H1 (cell line): ENCODE results near the gene MTMR4. TPM values are rescaled to one million over a fixed set of nuclear protein-coding genes. Genes with fewer than 3 reads are reported as not detected.

ENCODE experiments used
- RBBP5 ChIP-seq: IDR thresholded peaks from 2 replicates; pipeline ENCODE4 v1.7.1; 2012; ENCODE audit warnings: low read depth, mild to moderate bottlenecking, inconsistent platforms, low read length, moderate library complexity, borderline replicate concordance
- polyA plus RNA-seq, 7 experiments: library from polyadenylated mRNA; depleted of rRNA in 3 of 7; stranded (reverse) in 5 of 7; unstranded in 2 of 7; fragments of >200 nt in 5 of 7; fragments of 200-250 nt in 2 of 7; gene quantifications; 1 replicate in 5 of 7; 2 replicates in 1 of 7; 4 replicates in 1 of 7; pipeline versions ENCODE4 v1.2.1 to v1.2.3, GENCODE V29; 2011 to 2013; ENCODE audit warnings: missing spikeins in 2 of 7, mixed read lengths in 2 of 7
- total RNA-seq: library from RNA; stranded (reverse); fragmentation: NEBNext Ultra II Directional; extraction: Animal tissue kit (Norgen Biotek cat#: 25700); gene quantifications from 2 replicates; pipeline ENCODE4 v1.2.1, GENCODE V29; 2021

MTMR4 gene
- total and polyA plus RNA-seq, 2 of the 8 experiments (the other 6 are each of a cell fraction or from before 2014, with no cell fraction given) = 15.9 to 39.2 TPM

DNA sequence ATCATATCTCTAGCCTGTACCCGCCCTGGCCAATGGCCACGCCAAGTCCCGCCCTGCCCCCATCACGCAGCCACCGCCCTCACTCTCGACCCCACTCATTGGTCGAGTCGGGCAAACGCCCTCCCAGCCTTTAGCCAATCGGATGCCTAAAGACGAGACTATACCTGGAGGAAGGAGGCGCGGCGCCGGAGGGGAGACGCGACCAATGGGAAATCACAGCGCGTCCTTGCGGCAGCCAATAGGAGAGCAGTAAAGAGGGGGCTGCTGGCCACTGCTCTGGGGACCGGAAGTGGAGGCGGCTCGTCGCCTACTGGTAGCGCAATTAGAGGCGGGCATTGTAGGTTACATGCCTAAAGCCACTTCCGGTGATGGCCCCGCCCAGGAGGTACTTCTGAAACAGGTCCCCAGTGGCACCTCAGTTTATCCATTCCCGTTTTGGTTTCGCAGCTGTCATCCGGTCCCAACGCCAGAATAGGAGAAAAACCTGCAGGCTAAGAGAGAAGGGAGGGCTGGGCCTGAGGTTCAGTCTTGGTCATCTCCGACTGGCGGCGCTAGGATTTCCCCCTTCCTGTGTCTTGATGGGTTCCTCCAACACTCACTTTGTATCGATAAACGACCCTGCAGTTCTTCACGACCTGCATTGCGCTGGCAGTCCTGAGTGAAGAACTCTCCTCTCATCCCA is 3.6 kb upstream of the MTMR4 start (continued):
- peak; percentile 32; the same call in 1 of the 2 replicates for TF ChIP-seq RBBP5
- TF ChIP-seq, all 59 proteins: peak for 21
